ENCODE results near the gene CEP85.

DNA sequence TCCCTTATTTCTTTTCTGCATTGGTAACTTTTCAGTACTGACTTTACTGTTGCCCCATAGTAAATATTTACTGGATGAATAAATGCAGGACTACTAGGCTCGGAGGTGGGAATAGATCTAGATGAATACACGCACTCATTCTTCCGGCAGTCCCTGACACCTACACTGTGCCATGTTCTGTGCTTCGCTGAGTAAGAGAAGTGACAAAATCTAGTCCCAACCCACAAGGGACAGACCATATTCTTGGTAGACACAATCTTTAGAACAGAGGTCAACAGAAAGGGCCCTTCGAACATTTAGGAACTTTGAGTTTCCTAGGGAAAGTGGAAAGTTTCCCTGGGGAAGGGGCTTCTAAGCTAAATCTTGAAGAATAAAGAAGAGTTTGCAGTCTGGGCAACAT is 80.5 kb downstream of the CEP85 start:
- TF ChIP-seq, protein P1, sequence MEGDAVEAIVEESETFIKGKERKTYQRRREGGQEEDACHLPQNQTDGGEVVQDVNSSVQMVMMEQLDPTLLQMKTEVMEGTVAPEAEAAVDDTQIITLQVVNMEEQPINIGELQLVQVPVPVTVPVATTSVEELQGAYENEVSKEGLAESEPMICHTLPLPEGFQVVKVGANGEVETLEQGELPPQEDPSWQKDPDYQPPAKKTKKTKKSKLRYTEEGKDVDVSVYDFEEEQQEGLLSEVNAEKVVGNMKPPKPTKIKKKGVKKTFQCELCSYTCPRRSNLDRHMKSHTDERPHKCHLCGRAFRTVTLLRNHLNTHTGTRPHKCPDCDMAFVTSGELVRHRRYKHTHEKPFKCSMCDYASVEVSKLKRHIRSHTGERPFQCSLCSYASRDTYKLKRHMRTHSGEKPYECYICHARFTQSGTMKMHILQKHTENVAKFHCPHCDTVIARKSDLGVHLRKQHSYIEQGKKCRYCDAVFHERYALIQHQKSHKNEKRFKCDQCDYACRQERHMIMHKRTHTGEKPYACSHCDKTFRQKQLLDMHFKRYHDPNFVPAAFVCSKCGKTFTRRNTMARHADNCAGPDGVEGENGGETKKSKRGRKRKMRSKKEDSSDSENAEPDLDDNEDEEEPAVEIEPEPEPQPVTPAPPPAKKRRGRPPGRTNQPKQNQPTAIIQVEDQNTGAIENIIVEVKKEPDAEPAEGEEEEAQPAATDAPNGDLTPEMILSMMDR (IDR thresholded peaks at IDR 0.05; ENCODE audit: low read depth, low read length) = no peak
- TF ChIP-seq EZH2phosphoT487 (IDR thresholded peaks at IDR 0.05; ENCODE audit: low read depth) = no peak

Measured in OCI-LY3 (cell line).